Naive B cell (primary cell): ENCODE results near the gene GRAMD2A. TPM values are rescaled to one million over a fixed set of nuclear protein-coding genes. Genes with fewer than 3 reads are reported as not detected.
A peak's percentile ranks its signal among the peaks of the same experiment; 100 is the strongest.

Experiments used
- ATAC-seq, 2 donors: fragments of 150-1000 bp; cut with Tn5 transposase; 2 replicates each; pipeline ENCODE4 v1.10.0; 2021; ENCODE audit warnings: low read depth in 2 of 2, mild to moderate bottlenecking in 2 of 2, moderate library complexity in 2 of 2
- DNase-seq: peaks from one replicate; pipeline ENCODE4 v3.0.0; 2022
- H3K27ac Mint-ChIP-seq, 6 donors: one replicate each; pipeline ENCODE4 v1.8.0; 2020 to 2022; ENCODE audit warnings: mild to moderate bottlenecking in 6 of 6, mixed read lengths in 6 of 6, moderate library complexity in 5 of 6, inconsistent platforms in 2 of 6
- H3K27me3 Mint-ChIP-seq, 3 donors: one replicate each; pipeline ENCODE4 v1.8.0; 2021 to 2022; ENCODE audit warnings: mixed read lengths in 3 of 3, mild to moderate bottlenecking in 1 of 3
- H3K36me3 Mint-ChIP-seq, 2 donors: one replicate each; pipeline ENCODE4 v1.8.0; 2020 to 2022; ENCODE audit warnings: mixed read lengths in 2 of 2, inconsistent platforms in 1 of 2, mild to moderate bottlenecking in 1 of 2
- H3K4me1 Mint-ChIP-seq, 3 donors: one replicate each; pipeline ENCODE4 v1.8.0; 2020 to 2022; ENCODE audit warnings: mixed read lengths in 3 of 3, inconsistent platforms in 1 of 3, mild to moderate bottlenecking in 1 of 3, moderate library complexity in 1 of 3
- H3K4me3 Mint-ChIP-seq, 8 donors: one replicate each; pipeline ENCODE4 v1.8.0; 2020 to 2022; ENCODE audit warnings: mild to moderate bottlenecking in 8 of 8, mixed read lengths in 8 of 8, moderate library complexity in 8 of 8, inconsistent platforms in 2 of 8
- H3K9me3 Mint-ChIP-seq, 7 donors: one replicate each; pipeline ENCODE4 v1.8.0; 2020 to 2022; ENCODE audit warnings: mixed read lengths in 7 of 7, mild to moderate bottlenecking in 5 of 7, inconsistent platforms in 2 of 7, moderate library complexity in 1 of 7
- polyA plus RNA-seq, 6 donors: library from polyadenylated mRNA; unstranded; fragments of 300-500 nt; fragmentation: Illumina TruSeq; gene quantifications; one replicate each; pipeline ENCODE4 v1.2.3, GENCODE V29; 2021; ENCODE audit warnings: low read depth in 6 of 6

The GRAMD2A gene
- polyA plus RNA-seq, 6 donors from 2014 or later = not detected

DNA sequence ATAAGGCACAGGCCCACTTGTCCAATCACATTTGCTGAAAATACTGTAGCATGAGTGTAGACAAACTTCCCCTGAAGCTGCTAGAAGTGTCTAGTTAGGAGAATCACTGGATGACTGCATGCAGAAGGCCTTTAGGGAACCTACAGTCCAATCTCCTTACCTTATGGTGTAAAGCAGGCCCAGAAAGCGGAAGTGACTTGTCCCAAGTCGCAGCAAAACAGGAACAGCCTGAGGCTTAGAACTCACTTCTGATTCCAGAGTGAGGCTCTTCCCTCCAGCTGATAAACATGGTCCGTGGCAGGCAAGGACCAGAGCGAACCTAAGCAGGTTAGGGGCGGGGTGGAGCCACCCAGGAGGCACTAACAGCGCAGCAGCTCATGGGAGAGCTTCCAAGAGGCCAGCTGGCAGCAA lies 2.5 kb downstream of the GRAMD2A start:
- Mint-ChIP-seq H3K27me3 (peaks cover 6 to 36% (median 29%) of the 10 kb centered on the region in 3 donors), H3K4me3 (peak overlapping the region in 2 of 8 donors; percentile 20 to 63), H3K9me3 (no peaks in the 10 kb centered on the region), H3K27ac (peak overlapping the region in 1 of 6 donors; percentile 26), H3K4me1 (peaks cover 0 to 14% (median 4%) of the 10 kb centered on the region in 3 donors), H3K36me3 (peaks cover 0 to 8% of the 10 kb centered on the region in 2 donors)
- peak in 1 of 2 donors; percentile 34 for ATAC-seq
- DNase-seq = no peak

GRCh38 chr15:72193836-72194396 lies 3.7 kb downstream of the GRAMD2A start:
- Mint-ChIP-seq H3K27ac (peak overlapping the region in 1 of 6 donors; percentile 11), H3K36me3 (peaks cover 0 to 6% of the 10 kb centered on the region in 2 donors), H3K4me1 (peaks cover 0 to 14% (median 4%) of the 10 kb centered on the region in 3 donors), H3K4me3 (no peak overlapping the region), H3K9me3 (no peaks in the 10 kb centered on the region), H3K27me3 (peaks cover 12 to 45% (median 31%) of the 10 kb centered on the region in 3 donors)
- ATAC-seq (no peak), DNase-seq (no peak)

GRCh38 chr15:72192416-72192815 lies 5.2 kb downstream of the GRAMD2A start:
- Mint-ChIP-seq H3K4me1 (peaks cover 0 to 11% (median 0%) of the 10 kb centered on the region in 3 donors), H3K9me3 (no peaks in the 10 kb centered on the region)

DNA sequence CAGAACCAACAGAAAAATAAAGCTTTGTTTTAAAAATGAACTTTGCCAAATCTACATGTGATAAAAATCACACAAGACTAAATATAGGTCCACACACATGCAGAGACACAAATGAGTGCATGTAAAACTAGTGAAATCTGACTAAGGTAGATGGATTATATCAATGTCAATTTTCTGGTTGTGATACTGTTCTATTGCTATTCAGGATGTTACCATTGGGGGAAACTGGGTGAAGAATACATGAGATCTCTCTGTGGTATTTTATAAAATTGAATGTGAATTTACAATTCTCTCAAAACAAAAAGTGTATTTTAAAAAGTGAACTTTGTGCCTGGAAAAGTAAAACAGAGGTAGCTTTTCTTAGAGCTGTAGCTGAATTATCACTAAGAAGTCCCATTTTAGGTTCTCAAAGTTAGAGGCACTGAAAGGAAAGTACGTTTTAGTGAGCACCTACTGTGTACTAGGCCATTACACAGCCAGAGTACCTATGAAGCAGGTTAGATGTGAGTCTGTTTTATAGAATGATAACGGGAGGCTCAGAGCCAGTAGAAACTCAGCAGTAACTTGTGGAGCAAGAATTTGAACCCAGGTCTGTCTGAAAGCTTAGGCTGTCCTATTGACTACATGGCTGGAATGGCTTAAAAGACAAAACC lies 8.2 kb downstream of the GRAMD2A start:
- DNase-seq (no peak), ATAC-seq (no peak)
- Mint-ChIP-seq H3K9me3 (no peaks in the 10 kb centered on the region), H3K4me1 (no peaks in the 10 kb centered on the region), H3K27me3 (peaks cover 15 to 30% (median 16%) of the 10 kb centered on the region in 3 donors), H3K27ac (no peak overlapping the region), H3K36me3 (no peaks in the 10 kb centered on the region), H3K4me3 (no peak overlapping the region)

More at GRCh38 chr15:72192416-72192815, 5.2 kb downstream of the GRAMD2A start:
- no peak for ATAC-seq
- H3K4me3 Mint-ChIP-seq = no peak overlapping the region
- H3K36me3 Mint-ChIP-seq = no peaks in the 10 kb centered on the region
- no peak for DNase-seq
- peak overlapping the region in 1 of 6 donors; percentile 24 for H3K27ac Mint-ChIP-seq
- H3K27me3 Mint-ChIP-seq = peaks cover 12 to 43% (median 23%) of the 10 kb centered on the region in 3 donors

DNA sequence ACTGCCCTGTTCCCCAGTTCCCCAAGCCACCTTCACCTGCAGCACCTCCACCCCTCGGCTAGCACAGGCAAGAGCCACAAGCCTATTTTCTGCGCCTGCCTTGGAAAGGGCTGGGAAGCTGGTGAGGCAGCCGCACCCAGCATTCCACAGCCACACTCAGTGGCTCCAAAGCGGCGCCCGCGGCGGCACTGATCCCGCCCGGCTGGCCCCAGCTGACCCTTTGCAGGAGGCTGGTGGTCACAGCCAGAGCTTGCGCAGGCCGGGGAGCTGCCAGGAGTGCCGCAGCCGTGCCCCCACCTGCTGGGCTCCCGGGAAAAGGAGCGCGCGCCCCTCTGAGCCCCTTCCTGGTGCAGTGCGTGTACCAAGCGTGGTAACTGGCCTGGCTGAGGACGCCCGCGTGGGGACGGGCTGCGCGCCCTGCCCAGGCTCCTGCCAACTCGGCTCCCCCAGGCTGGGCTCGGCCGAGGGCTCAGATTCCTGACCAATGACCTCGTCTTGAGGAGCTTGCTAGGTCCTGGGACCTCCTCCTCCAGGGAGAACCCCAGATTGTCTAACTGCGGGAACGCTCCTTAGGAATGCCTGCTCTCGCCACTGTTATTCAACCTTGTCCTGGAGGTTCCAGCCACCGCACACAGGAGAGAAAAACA lies 13.3 kb downstream of the GRAMD2A start:
- H3K27me3 Mint-ChIP-seq = peaks cover 28 to 47% (median 45%) of the 10 kb centered on the region in 3 donors
- no peaks in the 10 kb centered on the region for H3K36me3 Mint-ChIP-seq
- H3K9me3 Mint-ChIP-seq = no peaks in the 10 kb centered on the region
- no peak for ATAC-seq
- DNase-seq = no peak
- H3K4me1 Mint-ChIP-seq = no peaks in the 10 kb centered on the region
- no peak overlapping the region for H3K4me3 Mint-ChIP-seq
- H3K27ac Mint-ChIP-seq = no peak overlapping the region

DNA sequence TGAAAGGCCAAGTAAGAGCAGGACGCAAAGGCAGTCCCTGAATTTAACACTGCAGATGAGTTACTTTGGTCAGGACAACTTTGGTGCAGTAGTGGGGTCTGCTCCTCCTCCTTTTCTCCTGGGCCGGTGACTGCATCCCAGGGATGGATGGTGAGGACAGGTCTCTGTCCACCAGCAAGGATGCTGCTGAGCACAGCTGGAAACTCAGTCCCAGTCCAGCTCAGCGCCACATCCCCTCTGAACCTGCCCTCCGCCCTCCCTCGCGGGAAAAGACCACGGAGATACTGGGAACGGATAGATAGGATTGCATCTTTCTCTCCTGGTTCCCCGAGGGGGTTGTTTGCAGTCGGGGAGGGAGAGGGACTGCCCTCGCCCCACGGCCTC lies 13.8 kb downstream of the GRAMD2A start:
- no peak overlapping the region for H3K27ac Mint-ChIP-seq
- DNase-seq (no peak), ATAC-seq (no peak)
- H3K4me1 Mint-ChIP-seq = no peaks in the 10 kb centered on the region
- peaks cover 28 to 47% (median 45%) of the 10 kb centered on the region in 3 donors for H3K27me3 Mint-ChIP-seq
- H3K9me3 Mint-ChIP-seq = no peaks in the 10 kb centered on the region
- H3K36me3 Mint-ChIP-seq = no peaks in the 10 kb centered on the region
- H3K4me3 Mint-ChIP-seq = no peak overlapping the region

- peaks cover 28 to 45% (median 43%) of the 10 kb centered on the region in 3 donors for H3K27me3 Mint-ChIP-seq
- H3K4me3 Mint-ChIP-seq = no peak overlapping the region
Observed at GRCh38 chr15:72182673-72183072, 14.9 kb downstream of the GRAMD2A start.

GRCh38 chr15:72182244-72182643 lies 15.3 kb downstream of the GRAMD2A start:
- Mint-ChIP-seq H3K36me3 (no peaks in the 10 kb centered on the region), H3K9me3 (no peaks in the 10 kb centered on the region), H3K27me3 (peaks cover 28 to 45% (median 43%) of the 10 kb centered on the region in 3 donors), H3K4me1 (no peaks in the 10 kb centered on the region), H3K27ac (no peak overlapping the region), H3K4me3 (no peak overlapping the region)
- ATAC-seq = no peak
- no peak for DNase-seq

More at GRCh38 chr15:72182673-72183072, 14.9 kb downstream of the GRAMD2A start:
- ATAC-seq (no peak), DNase-seq (no peak)
- H3K27ac Mint-ChIP-seq = no peak overlapping the region
- H3K36me3 Mint-ChIP-seq = no peaks in the 10 kb centered on the region
- no peaks in the 10 kb centered on the region for H3K4me1 Mint-ChIP-seq
- H3K9me3 Mint-ChIP-seq = no peaks in the 10 kb centered on the region

GRCh38 chr15:72180761-72181324 lies 16.7 kb downstream of the GRAMD2A start:
- Mint-ChIP-seq H3K36me3 (no peaks in the 10 kb centered on the region), H3K27ac (no peak overlapping the region), H3K9me3 (no peaks in the 10 kb centered on the region), H3K4me1 (no peaks in the 10 kb centered on the region), H3K27me3 (peaks cover 28 to 47% (median 43%) of the 10 kb centered on the region in 3 donors), H3K4me3 (no peak overlapping the region)
- ATAC-seq = no peak
- DNase-seq = no peak

DNA sequence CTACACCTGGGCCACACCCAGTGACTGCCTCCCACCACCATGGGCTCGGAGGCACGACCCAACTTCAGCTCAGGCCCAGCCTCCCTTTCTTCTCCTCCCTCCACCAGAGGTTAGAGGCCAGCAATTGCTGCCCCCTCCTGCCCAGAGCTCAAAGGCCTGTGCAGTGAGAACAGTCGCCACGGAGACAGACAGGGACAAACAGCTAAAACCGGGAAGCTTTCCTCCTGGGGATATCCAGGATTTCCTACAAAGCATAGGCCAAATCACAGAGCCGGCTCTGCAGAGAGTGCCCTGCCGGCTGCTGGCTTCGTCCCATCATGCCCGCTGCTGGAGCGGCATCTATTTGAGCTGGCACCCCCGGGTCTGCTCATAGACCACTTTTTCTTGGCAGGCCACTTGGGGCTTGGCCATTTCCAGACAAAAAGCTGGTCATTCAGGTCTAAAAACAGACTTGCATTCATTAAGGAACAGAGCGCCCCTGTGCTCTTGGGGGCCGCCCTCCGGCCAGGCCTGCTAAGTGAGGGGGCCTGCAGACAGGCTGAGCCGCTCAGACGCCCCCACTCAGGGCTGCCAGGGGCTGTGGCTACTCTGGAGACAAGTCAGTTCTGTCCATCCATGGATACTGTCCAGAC lies 17.5 kb downstream of the GRAMD2A start:
- ATAC-seq = no peak
- no peaks in the 10 kb centered on the region for H3K9me3 Mint-ChIP-seq
- no peaks in the 10 kb centered on the region for H3K36me3 Mint-ChIP-seq
- H3K27ac Mint-ChIP-seq = no peak overlapping the region
- H3K27me3 Mint-ChIP-seq = peaks cover 27 to 48% (median 44%) of the 10 kb centered on the region in 3 donors
- no peak overlapping the region for H3K4me3 Mint-ChIP-seq
- H3K4me1 Mint-ChIP-seq = no peaks in the 10 kb centered on the region
- DNase-seq = no peak

DNA sequence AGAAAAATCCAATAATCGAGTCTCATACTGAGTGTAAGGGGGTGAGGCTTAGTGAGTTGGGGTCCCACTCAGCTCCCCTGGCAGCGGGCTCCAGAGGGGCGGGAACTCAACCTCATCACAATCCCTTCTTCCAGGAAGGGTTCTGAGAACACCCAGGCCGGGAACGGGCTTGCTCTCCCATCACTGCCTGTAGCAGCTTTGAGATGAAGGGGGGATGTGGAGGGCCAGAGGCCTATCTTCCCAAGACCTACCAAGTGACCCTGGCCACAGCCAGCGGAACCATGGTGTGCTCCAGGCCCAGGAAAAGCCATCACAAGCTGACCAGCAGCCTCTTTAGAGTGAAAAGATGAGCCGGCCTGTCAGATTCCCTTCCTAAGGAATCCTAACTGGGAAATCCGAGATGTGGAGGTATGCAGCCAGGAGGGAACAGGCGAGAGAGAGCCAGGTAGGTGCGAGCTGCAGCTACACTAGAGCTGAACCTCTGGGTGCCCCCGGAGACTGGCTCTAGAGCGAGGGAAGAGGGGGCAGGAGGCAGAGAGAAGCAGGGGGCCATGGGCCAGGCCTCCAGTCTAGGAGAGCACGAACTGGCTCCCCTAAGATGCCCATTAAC lies 18.5 kb downstream of the GRAMD2A start:
- Mint-ChIP-seq H3K4me3 (no peak overlapping the region), H3K9me3 (no peaks in the 10 kb centered on the region)
- no peak for DNase-seq

GRCh38 chr15:72176743-72177142 lies 20.8 kb downstream of the GRAMD2A start:
- Mint-ChIP-seq H3K27ac (peak overlapping the region in 1 of 6 donors; percentile 47), H3K9me3 (no peaks in the 10 kb centered on the region), H3K36me3 (no peaks in the 10 kb centered on the region), H3K27me3 (peaks cover 14 to 34% (median 22%) of the 10 kb centered on the region in 3 donors), H3K4me1 (no peaks in the 10 kb centered on the region), H3K4me3 (no peak overlapping the region)
- ATAC-seq (no peak), DNase-seq (no peak)

More for the DNA sequence above, 18.5 kb downstream of the GRAMD2A start:
- Mint-ChIP-seq H3K36me3 (no peaks in the 10 kb centered on the region), H3K4me1 (no peaks in the 10 kb centered on the region), H3K27me3 (peaks cover 23 to 53% (median 42%) of the 10 kb centered on the region in 3 donors), H3K27ac (no peak overlapping the region)
- ATAC-seq = no peak

GRCh38 chr15:72176159-72176558 lies 21.4 kb downstream of the GRAMD2A start:
- Mint-ChIP-seq H3K4me3 (no peak overlapping the region), H3K27me3 (peaks cover 9 to 28% (median 16%) of the 10 kb centered on the region in 3 donors), H3K27ac (no peak overlapping the region), H3K4me1 (no peaks in the 10 kb centered on the region), H3K9me3 (no peaks in the 10 kb centered on the region), H3K36me3 (no peaks in the 10 kb centered on the region)
- ATAC-seq (no peak), DNase-seq (no peak)
